Activated CD4-positive, alpha-beta T cell treated with anti-CD3 and anti-CD28 coated beads, Interleukin-2, amount 50 U/mL, for 16 hours (primary cell): Measurements from ENCODE around the gene RABGAP1L.
"Not testable (repeated sequence)": the region's sequence is repeated elsewhere in the genome, so short reads cannot be mapped to it uniquely, and the experiment has no call there.

Source experiments
- DNase-seq: peaks from one replicate; pipeline ENCODE4 v3.0.0-alpha.2; 2020

The RABGAP1L gene

GRCh38 chr1:174837386-174837785 is 678.1 kb downstream of the RABGAP1L start:
- DNase-seq, result no peak

- no peak for DNase-seq
Measured at GRCh38 chr1:174839211-174839610, 679.9 kb downstream of the RABGAP1L start.

GRCh38 chr1:174841747-174842146 is 682.4 kb downstream of the RABGAP1L start:
- DNase-seq, result peak; percentile 31

GRCh38 chr1:174848593-174849560 is 689.6 kb downstream of the RABGAP1L start:
- DNase-seq, result not testable (repeated sequence)

GRCh38 chr1:174850726-174851125 is 691.4 kb downstream of the RABGAP1L start:
- DNase-seq, result no peak

- DNase-seq, result no peak
Measured at GRCh38 chr1:174858301-174858700, 699.0 kb downstream of the RABGAP1L start.

- DNase-seq, result no peak
Measured at GRCh38 chr1:174870319-174870718, 711.0 kb downstream of the RABGAP1L start.

- no peak for DNase-seq
Measured at GRCh38 chr1:174871886-174872285, 712.6 kb downstream of the RABGAP1L start.

GRCh38 chr1:174872615-174873058 is 713.3 kb downstream of the RABGAP1L start:
- no peak for DNase-seq

GRCh38 chr1:174874331-174875053 is 715.2 kb downstream of the RABGAP1L start:
- no peak for DNase-seq

GRCh38 chr1:174875306-174875705 is 716.0 kb downstream of the RABGAP1L start:
- DNase-seq, result no peak

GRCh38 chr1:174877208-174877673 is 717.9 kb downstream of the RABGAP1L start:
- DNase-seq, result no peak

- no peak for DNase-seq
Measured at GRCh38 chr1:174880171-174880570, 720.9 kb downstream of the RABGAP1L start.

GRCh38 chr1:174883409-174883808 is 724.1 kb downstream of the RABGAP1L start:
- DNase-seq, result no peak

GRCh38 chr1:174884038-174884437 is 724.7 kb downstream of the RABGAP1L start:
- DNase-seq, result no peak

- no peak for DNase-seq
Measured at GRCh38 chr1:174884566-174884965, 725.2 kb downstream of the RABGAP1L start.

GRCh38 chr1:174890024-174890423 is 730.7 kb downstream of the RABGAP1L start:
- DNase-seq, result no peak

GRCh38 chr1:174892016-174892415 is 732.7 kb downstream of the RABGAP1L start:
- no peak for DNase-seq

GRCh38 chr1:174894117-174894762 is 734.9 kb downstream of the RABGAP1L start:
- DNase-seq, result no peak

- not testable (repeated sequence) for DNase-seq
Measured at GRCh38 chr1:174895610-174896009, 736.3 kb downstream of the RABGAP1L start.

- DNase-seq, result no peak
Measured at GRCh38 chr1:174898102-174898797, 738.9 kb downstream of the RABGAP1L start.

GRCh38 chr1:174900317-174900716 is 741.0 kb downstream of the RABGAP1L start:
- no peak for DNase-seq
